Caco-2 (cell line): ENCODE data around the gene DNAJC4. TPM values are rescaled to one million over a fixed set of nuclear protein-coding genes. Genes with fewer than 3 reads are reported as not detected.

Experiments used
- BruUV-seq: library from RNA; stranded (reverse); fragments of 400-500 nt; replicated peaks from 2 replicates; lab custom pipeline; 2021; lab: Mats Ljungman, UMichigan
- CTCF ChIA-PET: fragments of 300-600 bp; sonication (Branson Sonifier 250); formaldehyde crosslinking; loops from one replicate; lab custom pipeline; 2022; ENCODE audit warnings: antibody characterized with exemption; lab: Charles Lee
- POLR2A ChIA-PET: fragments of 300-600 bp; sonication (Branson Sonifier 250); formaldehyde crosslinking; loops from one replicate; lab custom pipeline; 2022; ENCODE audit warnings: antibody characterized with exemption; lab: Charles Lee
- DNase-seq, 2 experiments: peaks; one replicate each; pipeline versions ENCODE4 v3.0.0 to v3.0.0-alpha.2; 2020 to 2022
- H3K27me3 ChIP-seq: replicated peaks from 2 replicates; pipeline ENCODE4 v1.6.0; 2011; ENCODE audit warnings: low read length; ENCODE audit not compliant: control insufficient read depth, insufficient read depth
- H3K36me3 ChIP-seq: 2 replicates; pipeline ENCODE4 v1.5.1; 2011; ENCODE audit warnings: low read length; ENCODE audit not compliant: control insufficient read depth, insufficient read depth
- H3K4me1 ChIP-seq: fragments of 250-450 bp; sonication (Bioruptor Pico); 2 replicates; pipeline ENCODE4 v1.5.1; 2020; ENCODE audit warnings: mild to moderate bottlenecking
- H3K4me3 ChIP-seq: 2 replicates; pipeline ENCODE4 v1.5.1; 2011; ENCODE audit warnings: low read depth, mild to moderate bottlenecking, control low read depth, low read length
- H3K9me3 ChIP-seq: fragments of 250-450 bp; sonication (Bioruptor Pico); 2 replicates; pipeline ENCODE4 v1.5.1; 2020; ENCODE audit warnings: mild to moderate bottlenecking, moderate library complexity
- H3K27ac Mint-ChIP-seq: one replicate; pipeline ENCODE4 v1.8.0; 2022; ENCODE audit warnings: mixed read lengths; ENCODE audit not compliant: unreplicated experiment
- H3K27me3 Mint-ChIP-seq: one replicate; pipeline ENCODE4 v1.8.0; 2022; ENCODE audit warnings: mixed read lengths; ENCODE audit not compliant: insufficient read depth, unreplicated experiment
- H3K36me3 Mint-ChIP-seq: one replicate; pipeline ENCODE4 v1.8.0; 2022; ENCODE audit warnings: mild to moderate bottlenecking, mixed read lengths; ENCODE audit not compliant: insufficient read depth, unreplicated experiment
- H3K4me1 Mint-ChIP-seq: one replicate; pipeline ENCODE4 v1.8.0; 2022; ENCODE audit warnings: low read depth, mixed read lengths; ENCODE audit not compliant: unreplicated experiment
- H3K4me3 Mint-ChIP-seq: one replicate; pipeline ENCODE4 v1.8.0; 2022; ENCODE audit warnings: mild to moderate bottlenecking, moderate library complexity, mixed read lengths; ENCODE audit not compliant: unreplicated experiment
- H3K9me3 Mint-ChIP-seq: one replicate; pipeline ENCODE4 v1.8.0; 2022; ENCODE audit warnings: mixed read lengths; ENCODE audit not compliant: unreplicated experiment
- intact Hi-C: fragments of 100-400 bp; cut with micrococcal nuclease; formaldehyde crosslinking; loops from one replicate; pipeline ENCODE4 v1.10.0; 2022; ENCODE audit not compliant: unreplicated experiment
- total RNA-seq: library from RNA; stranded (reverse); gene quantifications from 2 replicates; pipeline ENCODE4 v1.2.3, GENCODE V29; 2022
- TF ChIP-seq, protein P1 (sequence below), 2 experiments: fragments of 200-600 bp in 1 of 2; IDR thresholded peaks; 1 replicate in 1 of 2; 2 replicates in 1 of 2; pipeline versions ENCODE4 v1.5.1 to v1.8.0; 2011 to 2022; ENCODE audit warnings: antibody characterized with exemption in 1 of 2, control low read depth in 1 of 2, inconsistent platforms in 1 of 2, low read depth in 1 of 2, low read length in 1 of 2, mild to moderate bottlenecking in 1 of 2, moderate library complexity in 1 of 2; ENCODE audit not compliant: insufficient read depth in 1 of 2, severe bottlenecking in 1 of 2, unreplicated experiment in 1 of 2

DNAJC4 gene
- total RNA-seq, 1 experiment from 2014 or later, result 22.9 TPM

DNA sequence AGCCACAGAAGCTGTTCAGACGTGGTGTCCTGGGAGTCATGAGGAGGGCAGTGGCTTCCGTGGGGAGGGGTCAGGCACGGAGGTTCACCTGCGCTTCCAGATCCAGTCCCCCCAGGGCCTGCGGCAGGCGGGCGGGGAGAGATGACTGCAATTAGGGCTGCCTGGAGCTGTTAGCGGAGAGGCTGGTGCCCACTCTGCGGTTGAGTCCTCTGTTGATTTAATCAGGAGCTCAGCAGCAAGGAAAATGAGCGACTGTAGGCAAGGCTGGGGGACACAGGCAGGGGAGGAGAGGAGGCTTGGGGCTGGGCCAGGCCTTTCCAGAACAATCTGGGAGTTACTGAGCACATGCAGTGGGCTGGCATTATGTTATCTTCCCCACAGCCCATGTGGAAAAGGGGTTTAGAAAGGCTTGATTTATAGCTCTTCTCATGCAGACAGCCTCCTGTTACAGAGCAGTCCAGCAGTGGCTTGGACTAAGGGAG lies 34.1 kb downstream of the DNAJC4 start:
- POLR2A ChIA-PET, result no interaction called here
- H3K4me1 Mint-ChIP-seq, result peaks cover 23% of the 10 kb centered on the region
- H3K36me3 Mint-ChIP-seq, result peaks cover 83% of the 10 kb centered on the region
- H3K4me1 ChIP-seq, result peaks cover 15% of the 10 kb centered on the region
- H3K36me3 ChIP-seq, result peaks cover 4% of the 10 kb centered on the region
- H3K4me3 Mint-ChIP-seq, result no peak overlapping the region
- no peaks in the 10 kb centered on the region for H3K9me3 ChIP-seq
- no peak for DNase-seq
- H3K4me3 ChIP-seq, result no peak overlapping the region
- BruUV-seq, result no TSS peak
- intact Hi-C loops, result no loop called here
- no peaks in the 10 kb centered on the region for H3K9me3 Mint-ChIP-seq
- no peak overlapping the region for H3K27ac Mint-ChIP-seq
- H3K27me3 Mint-ChIP-seq, result no peaks in the 10 kb centered on the region
- CTCF ChIA-PET, result interaction anchor here (0.8 kb wide), 1 partner anchor 12 kb away, joined by 4 read pairs; no protein-coding TSS in a partner anchor
- TF ChIP-seq, protein P1, sequence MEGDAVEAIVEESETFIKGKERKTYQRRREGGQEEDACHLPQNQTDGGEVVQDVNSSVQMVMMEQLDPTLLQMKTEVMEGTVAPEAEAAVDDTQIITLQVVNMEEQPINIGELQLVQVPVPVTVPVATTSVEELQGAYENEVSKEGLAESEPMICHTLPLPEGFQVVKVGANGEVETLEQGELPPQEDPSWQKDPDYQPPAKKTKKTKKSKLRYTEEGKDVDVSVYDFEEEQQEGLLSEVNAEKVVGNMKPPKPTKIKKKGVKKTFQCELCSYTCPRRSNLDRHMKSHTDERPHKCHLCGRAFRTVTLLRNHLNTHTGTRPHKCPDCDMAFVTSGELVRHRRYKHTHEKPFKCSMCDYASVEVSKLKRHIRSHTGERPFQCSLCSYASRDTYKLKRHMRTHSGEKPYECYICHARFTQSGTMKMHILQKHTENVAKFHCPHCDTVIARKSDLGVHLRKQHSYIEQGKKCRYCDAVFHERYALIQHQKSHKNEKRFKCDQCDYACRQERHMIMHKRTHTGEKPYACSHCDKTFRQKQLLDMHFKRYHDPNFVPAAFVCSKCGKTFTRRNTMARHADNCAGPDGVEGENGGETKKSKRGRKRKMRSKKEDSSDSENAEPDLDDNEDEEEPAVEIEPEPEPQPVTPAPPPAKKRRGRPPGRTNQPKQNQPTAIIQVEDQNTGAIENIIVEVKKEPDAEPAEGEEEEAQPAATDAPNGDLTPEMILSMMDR (IDR thresholded peaks at IDR 0.05; ENCODE audit: insufficient read depth in 1 of 2, low read depth in 1 of 2, low read length in 1 of 2, severe bottlenecking in 1 of 2, unreplicated experiment in 1 of 2), result no peak
- no peaks in the 10 kb centered on the region for H3K27me3 ChIP-seq

DNA sequence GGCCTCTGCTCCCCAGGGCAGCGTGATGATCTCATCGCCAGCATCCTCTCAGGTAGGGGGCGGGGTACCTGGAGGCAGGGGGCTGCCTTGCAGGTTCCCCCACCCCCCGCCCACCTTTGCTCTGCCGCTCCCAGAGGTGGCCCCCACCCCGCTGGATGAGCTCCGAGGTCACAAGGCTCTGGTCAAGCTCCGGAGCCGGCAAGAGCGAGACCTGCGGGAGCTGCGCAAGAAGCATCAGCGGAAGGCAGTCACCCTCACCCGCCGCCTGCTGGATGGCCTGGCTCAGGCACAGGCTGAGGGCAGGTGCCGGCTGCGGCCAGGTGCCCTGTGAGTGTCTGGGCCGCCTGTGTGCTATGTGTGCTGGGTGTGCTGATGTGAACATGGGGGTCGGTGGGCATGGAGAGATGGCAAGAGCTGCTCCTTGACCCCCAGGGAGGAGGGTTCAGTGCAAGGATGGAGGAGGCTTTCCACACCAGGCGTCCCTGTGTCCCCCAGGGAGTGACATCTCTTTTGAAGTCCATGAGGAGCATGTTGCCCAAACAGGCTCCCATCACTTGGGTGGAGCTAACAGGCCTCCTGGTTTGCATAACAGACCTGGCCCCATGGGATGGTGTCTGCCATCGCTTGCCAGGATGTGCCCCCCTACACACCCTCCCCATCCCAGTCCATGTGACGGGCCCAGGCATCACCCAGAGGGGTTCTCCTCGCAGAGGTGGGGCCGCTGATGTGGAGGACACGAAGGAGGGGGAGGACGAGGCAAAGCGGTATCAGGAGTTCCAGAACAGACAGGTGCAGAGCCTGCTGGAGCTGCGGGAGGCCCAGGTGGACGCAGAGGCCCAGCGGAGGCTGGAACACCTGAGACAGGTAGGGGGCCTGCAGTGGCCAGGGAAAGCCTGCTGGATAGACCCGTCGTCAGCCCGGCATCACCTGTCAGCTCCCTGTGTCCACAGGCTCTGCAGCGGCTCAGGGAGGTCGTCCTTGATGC lies 35.1 kb downstream of the DNAJC4 start:
- no peaks in the 10 kb centered on the region for H3K9me3 ChIP-seq
- Mint-ChIP-seq H3K36me3 (peaks cover 83% of the 10 kb centered on the region), H3K9me3 (no peaks in the 10 kb centered on the region), H3K27me3 (no peaks in the 10 kb centered on the region), H3K4me3 (no peak overlapping the region), H3K4me1 (peaks cover 17% of the 10 kb centered on the region), H3K27ac (no peak overlapping the region)
- ChIA-PET CTCF (interaction anchor here (0.6 to 0.8 kb wide), 2 partner anchors 14 to 1423 kb away, joined by 4 to 5 read pairs; no protein-coding TSS in a partner anchor), POLR2A (no interaction called here)
- peaks cover 15% of the 10 kb centered on the region for H3K4me1 ChIP-seq
- H3K36me3 ChIP-seq, result peaks cover 4% of the 10 kb centered on the region
- TF ChIP-seq, protein P1 (IDR thresholded peaks at IDR 0.05; ENCODE audit: insufficient read depth in 1 of 2, low read depth in 1 of 2, low read length in 1 of 2, severe bottlenecking in 1 of 2, unreplicated experiment in 1 of 2), result no peak
- intact Hi-C loops, result no loop called here
- BruUV-seq, result no TSS peak
- no peak for DNase-seq
- H3K4me3 ChIP-seq, result no peak overlapping the region
- no peaks in the 10 kb centered on the region for H3K27me3 ChIP-seq

DNA sequence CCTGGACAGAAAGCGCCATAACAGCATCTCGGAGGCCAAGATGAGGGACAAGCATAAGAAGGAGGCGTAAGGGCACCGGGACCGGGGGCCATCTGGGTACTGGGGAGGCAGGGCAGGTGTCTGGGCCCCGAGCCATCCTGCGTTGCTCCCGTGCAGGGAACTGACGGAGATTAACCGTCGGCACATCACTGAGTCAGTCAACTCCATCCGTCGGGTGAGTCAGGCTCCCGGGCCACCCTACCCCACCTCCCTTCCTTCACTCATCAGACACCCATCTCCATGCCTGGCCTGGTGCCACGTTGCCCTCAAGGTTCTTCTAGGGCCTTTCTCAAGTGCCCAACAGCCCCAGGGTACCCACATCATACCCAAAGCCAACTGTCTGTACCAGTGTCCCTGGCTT lies 36.0 kb downstream of the DNAJC4 start:
- ChIA-PET POLR2A (no interaction called here), CTCF (interaction anchor here (1.6 kb wide), 1 partner anchor 16 kb away, joined by 4 read pairs; the partner anchor contains the start of gene PLCB3)
- Mint-ChIP-seq H3K36me3 (peaks cover 86% of the 10 kb centered on the region), H3K27me3 (no peaks in the 10 kb centered on the region), H3K4me3 (no peak overlapping the region), H3K4me1 (peaks cover 17% of the 10 kb centered on the region), H3K9me3 (no peaks in the 10 kb centered on the region), H3K27ac (no peak overlapping the region)
- intact Hi-C loops, result no loop called here
- no peaks in the 10 kb centered on the region for H3K9me3 ChIP-seq
- peaks cover 4% of the 10 kb centered on the region for H3K36me3 ChIP-seq
- DNase-seq, result no peak
- H3K4me3 ChIP-seq, result no peak overlapping the region
- H3K4me1 ChIP-seq, result peaks cover 15% of the 10 kb centered on the region
- no peaks in the 10 kb centered on the region for H3K27me3 ChIP-seq
- BruUV-seq, result no TSS peak
- TF ChIP-seq, protein P1 (IDR thresholded peaks at IDR 0.05; ENCODE audit: insufficient read depth in 1 of 2, low read depth in 1 of 2, low read length in 1 of 2, severe bottlenecking in 1 of 2, unreplicated experiment in 1 of 2), result no peak
